CD4-positive, alpha-beta T cell treated with Interleukin-12 subunit alpha and Interleukin-12 subunit beta, for 1 hour (primary cell): ENCODE measurements around the gene IFNG.
"Not testable (repeated sequence)": the region's sequence is repeated elsewhere in the genome, so short reads cannot be mapped to it uniquely, and the experiment has no call there.

Experiments
- DNase-seq: peaks from one replicate; pipeline ENCODE4 v3.0.0-alpha.2; 2020

The IFNG gene

DNA sequence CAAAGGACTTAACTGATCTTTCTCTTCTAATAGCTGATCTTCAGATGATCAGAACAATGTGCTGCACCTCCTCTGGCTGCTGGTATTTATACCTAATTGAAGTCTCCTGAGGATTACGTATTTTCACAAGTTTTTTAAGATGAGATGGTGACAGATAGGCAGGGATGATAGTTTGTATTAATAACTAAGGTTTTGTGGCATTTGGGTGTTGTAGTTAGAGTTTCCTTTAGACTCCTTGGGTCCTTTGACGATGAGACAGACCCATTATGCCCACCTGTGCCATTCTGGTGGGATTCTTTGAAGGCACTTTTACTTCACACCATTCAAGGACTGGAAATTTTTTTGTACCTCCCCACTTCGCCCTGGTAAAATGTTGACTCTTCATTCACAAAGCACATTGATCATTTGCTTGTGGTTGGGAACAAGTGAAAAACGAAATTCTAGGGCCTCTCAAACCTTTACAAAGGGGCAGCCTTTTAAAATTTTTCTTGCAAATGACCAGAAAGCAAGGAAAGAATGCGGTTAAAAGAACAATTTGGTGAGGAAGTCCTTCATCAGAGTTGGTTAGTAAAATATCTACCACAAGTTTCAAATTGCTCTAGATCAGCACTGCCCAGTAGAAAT lies at the start of gene IFNG:
Gene IFNG, minus strand, starts transcription at position 60 of the 624 bp plus-strand sequence. CDS start 125 bp downstream, outside the sequence.
- peak; percentile 77 for DNase-seq

DNA sequence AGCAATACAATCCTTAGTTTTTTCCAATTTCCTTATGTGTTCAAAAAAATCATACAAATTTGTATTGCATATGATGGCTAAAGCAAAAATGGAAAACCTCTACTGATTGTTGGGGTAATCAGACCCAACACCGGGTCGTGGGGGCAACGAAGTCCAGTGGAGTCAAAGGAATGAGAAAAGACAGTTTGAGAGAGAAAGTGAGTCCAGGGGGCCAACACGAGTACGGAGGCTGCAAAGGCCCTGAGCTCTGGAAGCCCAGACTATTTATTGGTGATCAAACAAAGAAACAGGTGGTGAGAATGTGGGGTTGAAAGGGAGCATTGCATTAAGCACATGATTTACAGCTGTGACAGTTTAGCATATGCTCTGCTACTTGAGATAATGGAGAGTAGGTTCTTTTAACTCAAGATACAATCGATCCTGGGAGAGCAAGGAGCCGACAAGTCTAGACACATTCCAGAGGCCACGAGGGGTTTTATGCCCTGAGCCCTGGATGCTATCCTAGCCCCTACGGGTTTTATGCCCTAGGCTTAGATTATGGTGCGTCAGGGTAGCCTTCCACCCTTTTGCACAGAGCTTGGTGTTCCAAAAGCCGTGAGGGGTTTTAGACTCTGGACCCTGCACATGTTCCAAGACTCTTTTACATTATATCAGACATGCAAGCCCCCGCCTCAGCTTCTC lies 49.6 kb upstream of the IFNG start:
- DNase-seq, result not testable (repeated sequence)

DNA sequence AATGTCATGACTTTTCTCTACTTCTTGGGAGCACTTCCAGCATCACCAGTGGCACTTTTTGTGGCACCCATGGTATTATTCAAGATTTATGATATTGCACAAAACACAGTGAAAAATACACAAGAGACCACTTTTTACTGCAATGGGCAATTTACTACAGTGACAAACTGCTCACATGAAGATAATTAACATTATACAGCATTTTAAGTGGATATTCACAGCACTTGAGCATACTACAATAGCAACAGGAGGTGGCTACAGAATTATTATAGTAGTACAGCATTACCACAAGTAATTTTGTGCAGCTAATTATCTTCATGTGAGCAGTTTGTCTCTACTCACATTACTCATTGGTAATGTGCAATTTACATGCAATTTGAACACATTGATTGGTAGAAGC lies 47.7 kb upstream of the IFNG start:
- DNase-seq, result no peak

DNA sequence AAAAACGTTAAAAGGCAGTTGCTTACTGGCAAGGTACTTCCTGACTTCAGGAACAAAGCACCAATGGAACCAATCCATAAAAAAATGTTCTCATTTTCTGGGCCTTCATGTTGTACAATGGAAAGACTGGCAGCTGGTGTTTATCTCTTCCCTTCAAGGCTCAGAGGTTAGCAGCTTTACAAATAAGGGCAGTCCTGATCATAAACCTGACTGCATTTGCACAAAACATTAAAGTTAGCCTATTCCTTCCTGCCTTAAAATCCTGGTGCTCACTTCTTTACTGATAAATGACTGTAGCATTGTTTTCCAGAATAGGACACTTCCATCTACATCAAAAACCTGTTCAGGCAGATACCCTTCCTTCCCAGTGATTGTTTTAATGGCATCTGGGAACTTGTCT lies 46.9 kb upstream of the IFNG start:
- DNase-seq, result no peak

DNA sequence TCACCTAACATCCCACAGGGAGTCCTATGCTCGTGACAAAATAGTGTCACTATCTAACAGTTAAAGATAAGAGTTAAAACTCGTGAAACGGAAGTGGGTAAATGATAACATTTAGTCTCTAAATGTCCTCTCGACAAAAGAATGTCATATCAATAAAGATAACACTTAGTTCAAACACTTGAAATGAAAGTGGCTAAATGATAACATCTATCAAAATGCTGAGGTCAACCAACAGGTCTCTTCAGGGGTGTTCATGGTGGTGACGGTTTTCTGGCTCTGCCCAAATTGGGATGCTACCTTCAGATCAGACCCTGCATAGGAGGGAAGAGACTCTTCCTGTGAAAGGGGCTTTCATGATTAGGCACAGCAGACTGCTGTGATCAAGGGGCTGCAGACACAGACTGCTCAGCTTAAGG lies 43.9 kb upstream of the IFNG start:
- DNase-seq, result peak; percentile 16

DNA sequence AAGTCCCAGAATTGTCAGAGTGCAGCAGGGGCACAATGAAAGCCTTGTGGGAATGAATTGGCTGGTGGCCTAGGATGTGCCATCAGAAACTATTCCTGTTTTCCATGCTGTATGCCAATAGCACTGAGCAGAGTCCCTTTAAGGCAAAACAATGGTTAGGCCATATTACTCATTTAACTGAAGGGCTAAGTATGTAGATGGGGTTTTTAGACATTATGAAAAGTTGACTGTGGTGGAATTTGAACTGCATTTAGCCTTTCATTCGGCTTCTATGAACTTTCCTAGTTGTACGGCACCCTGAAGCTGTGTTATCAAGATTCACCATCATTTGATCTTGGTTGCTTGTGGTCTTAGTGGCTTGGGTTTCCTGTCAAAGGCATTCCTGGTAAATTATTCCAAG lies 41.3 kb upstream of the IFNG start:
- DNase-seq, result no peak

DNA sequence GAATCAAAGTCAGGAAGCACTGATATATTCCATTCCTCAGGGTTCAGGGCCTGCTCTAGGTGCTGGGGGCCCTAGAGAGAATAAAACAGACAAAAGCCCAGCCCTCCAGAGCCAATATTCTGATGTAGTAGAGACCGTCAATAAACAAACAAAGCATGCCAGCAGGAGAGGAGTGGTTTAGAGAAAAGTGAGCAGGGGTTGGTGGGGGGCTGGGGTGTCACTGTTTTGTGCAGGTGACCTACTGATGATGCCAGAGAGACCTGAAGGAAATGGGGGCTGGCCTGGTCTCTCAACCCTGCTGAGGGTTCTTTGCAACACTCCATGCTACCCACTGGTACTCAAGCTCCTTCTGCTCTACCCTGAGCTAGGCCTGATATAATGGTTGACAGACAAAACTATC lies 39.6 kb upstream of the IFNG start:
- no peak for DNase-seq

DNA sequence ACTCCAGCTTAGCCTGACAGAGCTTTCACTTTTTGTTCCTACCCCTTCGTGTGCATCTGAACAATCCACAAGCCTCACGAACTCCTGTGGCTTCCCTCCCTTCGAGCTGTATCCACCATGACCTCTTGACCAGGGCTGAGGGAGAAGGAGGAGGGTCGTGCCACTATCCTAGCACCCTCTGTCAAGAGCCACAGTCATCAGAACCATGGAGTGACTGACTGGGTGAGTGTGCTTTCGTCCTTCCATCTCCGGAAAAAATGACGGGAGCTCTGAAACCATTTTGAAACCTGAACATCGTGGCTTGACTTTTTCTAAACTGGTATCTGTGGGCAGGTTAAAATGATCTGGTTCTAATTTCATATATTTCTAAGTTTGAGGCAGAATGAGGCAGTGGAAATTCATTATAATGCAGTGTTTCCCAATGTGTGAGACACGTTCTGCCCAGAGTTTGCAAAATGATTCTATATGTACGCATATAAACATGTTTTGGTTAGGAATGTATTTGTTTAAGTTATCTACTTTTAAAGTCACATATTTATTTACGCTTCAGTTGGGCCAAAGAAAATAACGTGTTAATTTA lies 39.1 kb upstream of the IFNG start:
- DNase-seq, result no peak

DNA sequence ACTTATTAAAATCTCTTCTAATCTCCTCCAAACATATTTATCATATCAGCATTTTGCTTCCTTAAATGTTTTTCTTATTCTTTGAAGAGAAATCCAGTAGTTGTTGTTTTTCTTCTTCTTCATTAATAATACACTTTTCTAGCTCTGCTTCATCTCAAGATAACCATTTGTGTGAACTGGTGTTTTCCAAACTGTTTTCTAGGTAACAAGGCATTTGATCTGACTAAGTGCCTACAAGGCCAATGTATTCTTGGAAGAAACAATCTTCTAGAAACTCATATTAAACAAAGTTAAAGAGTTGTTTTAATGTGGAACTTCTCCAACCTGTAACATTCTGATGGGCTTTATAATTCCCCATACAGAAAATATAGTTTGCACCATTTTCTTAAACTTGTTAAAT lies 30.8 kb upstream of the IFNG start:
- DNase-seq, result no peak

DNA sequence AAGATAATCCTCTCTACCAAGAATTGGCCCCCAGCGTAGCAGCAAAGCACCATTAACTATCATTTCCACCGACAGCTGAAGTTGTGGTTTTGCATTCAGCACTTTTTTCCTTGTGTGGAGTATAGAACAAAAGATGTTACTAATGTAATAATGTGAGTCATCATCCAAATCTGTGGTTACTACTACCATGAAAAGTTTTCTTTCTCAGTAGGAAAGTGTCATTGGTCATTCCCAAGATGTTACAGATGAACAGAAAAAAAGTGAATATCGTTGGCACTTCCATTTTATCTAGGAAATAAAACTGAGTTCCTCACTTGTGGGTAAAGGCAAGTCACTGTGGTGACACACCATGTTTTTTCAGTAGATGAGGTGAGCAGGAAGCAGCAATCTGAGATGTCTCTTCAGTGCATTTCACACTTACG lies 30.3 kb upstream of the IFNG start:
- DNase-seq, result peak; percentile 53

DNA sequence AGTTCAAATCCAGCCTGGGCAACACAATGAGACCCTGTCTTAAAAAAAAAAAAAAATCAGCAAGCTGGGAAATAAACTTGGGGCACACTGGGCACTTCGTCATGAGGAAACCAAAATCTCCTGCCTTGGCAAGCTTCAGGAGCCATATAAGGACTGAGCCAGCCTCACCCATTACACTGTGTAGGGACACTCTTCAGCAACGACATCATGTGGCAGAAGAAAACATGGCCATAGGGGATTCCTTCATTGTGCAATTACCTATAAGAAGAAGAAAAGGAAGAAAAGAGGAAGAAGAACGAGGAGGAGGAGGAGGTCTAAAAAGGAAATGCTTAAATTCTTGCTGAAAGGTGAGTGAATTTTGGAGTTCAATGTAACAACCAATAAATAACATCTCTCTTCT lies 26.1 kb upstream of the IFNG start:
- DNase-seq, result no peak

DNA sequence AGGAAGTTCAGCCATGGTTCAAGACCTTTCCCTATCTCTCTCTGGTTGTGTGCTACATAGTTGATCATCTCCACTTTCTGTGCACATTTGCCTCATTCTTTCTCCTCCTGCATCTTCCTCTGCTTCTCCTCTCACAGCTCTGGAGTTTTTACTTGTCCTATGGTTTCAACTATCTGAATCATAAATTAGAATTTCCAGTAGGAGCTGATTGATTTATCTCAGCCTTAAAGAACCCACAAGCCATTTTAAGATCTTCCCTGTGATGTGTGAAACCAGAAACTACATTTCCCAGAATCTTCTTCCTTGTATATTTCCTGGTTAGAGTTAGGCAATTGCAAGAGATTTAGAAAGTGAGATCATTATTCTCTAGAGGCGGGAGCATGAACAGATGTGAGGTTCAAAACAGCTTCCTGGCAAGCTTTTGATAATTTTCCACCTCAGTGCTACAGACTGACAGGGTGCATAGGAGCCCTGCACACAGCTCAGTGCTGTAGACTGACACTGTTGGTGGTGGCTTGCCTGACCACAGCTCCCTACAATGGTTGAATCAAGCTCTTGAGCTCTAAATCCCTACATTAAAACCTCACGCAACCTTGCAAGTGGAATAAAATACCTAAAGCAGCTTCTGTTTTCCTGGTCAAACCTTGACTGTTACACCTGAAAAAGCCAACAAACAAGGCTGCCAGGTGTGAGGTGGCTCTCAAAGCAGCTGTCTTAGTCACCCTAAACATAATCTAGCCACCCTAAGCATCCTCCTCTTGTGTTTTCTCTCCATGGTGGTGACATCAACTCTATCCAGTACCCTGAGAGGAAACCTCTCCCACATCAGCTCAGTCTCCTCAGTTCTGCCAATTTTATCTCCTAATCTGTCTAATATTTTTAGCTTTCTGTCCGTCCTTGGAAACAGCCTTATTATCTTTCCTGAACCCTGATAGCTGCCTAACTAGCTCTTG lies 21.5 kb upstream of the IFNG start:
- peak; percentile 62 for DNase-seq

DNA sequence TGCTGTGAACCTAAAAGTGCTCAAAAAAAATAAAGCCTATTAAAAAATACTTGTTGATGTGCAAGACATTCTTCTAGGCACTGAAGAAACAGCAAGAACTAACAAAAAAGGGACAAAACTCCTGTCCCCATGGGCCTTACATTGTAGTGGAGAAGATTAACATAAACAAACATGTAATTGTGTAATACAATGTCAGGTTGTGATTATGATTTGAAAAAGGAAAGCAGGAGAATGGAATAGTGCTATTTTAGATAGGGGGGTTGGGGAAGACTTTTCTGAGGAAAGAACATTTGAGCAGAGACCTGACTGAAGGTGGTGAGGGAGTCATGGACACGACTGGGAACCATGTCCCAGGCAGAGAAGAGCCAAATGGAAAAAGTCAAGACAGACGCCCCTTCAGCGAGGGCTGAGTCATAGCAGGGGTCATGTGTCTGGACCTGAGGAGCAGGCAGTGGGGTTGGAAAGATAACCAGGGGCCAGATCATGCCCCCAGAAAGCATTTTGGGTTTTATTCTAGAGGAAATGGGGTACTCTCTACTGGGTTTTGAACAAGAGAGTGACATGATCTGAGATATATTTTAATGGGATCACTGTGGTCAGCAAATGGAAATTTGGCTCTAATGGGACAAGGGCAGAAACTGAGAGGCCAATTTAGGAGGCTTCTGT lies 19.4 kb upstream of the IFNG start:
- DNase-seq, result no peak

DNA sequence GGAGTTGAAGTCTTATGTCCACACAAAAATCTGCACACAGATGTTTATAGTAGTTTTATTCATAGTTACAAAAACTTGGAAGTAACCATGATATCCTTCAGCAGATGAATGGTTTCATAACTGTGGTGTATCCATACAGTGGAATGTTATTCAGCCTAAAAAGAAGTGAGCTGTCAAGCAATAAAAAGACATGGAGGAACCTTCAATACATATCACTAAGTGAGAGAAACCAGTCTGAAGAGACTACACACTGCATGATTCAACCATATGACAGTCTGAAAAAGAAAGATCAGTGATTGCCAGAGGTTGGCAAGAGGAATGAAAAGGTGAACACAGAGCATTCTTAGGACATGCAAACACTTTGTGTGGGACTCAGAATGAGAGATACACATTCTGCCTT lies 18.6 kb upstream of the IFNG start:
- no peak for DNase-seq

DNA sequence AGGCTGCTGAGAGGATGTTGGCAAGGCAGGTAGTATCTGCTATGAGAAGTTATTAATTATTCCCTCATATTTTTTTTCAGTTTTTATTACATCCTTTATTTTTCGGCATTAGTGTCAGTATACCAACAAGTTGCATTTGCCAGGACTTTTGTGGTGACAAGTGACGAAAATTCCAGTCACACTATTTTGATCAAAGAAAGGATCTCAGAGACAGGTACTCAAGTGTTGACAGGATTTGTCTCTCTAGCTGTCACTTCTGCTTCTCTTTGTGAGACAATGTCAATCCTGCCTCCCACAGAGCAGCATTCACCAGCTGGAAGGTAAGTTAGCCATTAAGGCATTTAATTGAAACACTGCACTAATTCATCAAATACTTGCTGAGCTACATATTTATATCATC lies 18.0 kb upstream of the IFNG start:
- no peak for DNase-seq

DNA sequence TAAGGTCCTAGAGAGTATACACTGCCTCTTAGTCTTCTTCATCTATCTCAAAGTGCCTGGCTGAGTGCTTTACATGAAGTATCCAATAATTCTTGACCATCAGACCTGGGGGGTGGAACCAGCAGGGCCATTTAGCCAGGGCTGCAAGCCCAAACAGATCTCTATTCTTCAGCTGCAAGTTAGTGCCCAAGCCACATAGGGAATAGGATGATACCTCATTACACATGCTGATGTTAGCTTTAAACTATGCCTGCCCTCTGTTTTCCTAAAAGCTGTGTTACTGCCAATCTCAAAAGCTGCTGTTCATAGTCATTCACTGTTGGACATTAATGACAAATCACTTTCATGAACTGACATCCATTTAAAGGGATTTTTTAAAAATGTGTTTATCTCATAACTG lies 16.7 kb upstream of the IFNG start:
- no peak for DNase-seq

DNA sequence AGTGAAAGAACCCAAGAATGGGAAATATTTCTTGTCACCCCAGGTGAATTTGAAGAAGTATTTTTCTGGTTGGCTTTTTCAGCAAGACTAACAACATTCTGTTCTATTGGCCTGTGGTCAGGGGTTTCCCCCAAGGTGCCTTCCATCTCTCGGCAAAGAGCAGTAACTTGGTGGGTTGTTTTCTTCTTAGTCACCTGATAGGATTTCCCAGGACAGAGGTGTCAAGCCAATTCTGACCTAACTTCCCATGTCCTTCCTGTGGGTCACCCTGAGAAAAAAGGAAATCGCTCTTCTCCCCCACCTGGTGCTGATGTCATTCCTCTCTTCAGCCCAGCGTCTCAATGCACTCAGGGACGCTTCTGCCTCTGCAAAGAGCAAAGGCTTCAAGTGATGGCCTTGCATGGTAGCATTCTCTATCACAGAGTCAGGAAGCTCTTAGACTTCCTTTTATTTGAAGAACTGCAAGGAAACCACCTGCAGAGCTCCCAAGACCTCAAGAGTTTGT lies 16.1 kb upstream of the IFNG start:
- peak; percentile 82 for DNase-seq

DNA sequence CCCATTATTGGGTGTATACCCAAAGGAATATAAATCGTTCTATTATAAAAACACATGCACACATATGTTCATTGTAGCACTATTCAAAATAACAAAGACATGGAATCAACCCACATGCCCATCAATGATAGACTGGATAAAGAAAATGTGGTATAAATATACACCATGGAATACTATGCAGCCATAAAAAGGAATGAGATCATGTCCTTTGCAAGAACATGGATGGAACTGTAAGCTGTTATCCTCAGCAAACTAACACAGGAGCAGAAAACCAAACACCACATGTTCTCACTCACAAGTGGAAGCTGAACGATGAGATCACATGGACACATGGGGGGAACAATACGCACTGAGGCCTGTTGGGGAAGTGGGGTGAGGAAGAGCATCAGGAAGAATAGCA lies 15.2 kb upstream of the IFNG start:
- DNase-seq, result not testable (repeated sequence)

DNA sequence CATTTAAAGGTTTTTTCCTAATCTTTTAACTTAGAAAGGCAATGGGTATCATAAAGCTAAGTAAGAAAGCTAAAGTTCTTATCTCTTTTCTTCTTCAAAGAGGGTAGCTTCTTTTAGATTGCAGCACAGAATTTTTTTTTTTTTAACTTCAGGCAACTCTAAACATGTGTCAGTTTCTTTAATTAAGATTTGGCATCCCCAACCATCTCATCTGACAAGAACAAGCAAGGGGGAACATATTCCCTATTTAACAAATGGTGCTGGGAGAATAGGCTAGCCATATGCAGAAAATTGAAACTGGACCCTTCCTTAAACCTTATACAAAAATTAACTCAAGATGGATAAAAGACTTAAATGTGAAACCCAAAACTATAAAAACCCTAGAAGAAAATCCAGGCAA lies 14.3 kb upstream of the IFNG start:
- DNase-seq, result no peak

DNA sequence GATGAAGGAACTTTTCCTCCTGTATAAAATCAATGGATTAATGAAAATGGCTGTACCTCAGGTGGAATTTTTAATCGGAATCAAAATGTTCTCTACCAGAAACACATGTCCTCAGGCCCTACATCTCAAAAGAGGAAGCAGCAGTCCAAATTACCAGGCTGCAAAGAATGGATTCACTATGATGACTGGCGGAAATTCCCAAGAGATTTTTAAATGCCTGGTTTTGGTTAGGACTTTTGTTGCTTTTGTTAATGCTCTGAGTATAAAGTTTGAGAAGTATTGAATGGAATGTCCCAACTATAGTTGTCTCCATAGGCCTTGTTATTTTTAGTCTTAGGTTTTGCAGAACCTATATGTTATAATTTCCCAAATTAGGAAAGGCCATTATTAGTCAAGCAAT lies 11.2 kb upstream of the IFNG start:
- no peak for DNase-seq

DNA sequence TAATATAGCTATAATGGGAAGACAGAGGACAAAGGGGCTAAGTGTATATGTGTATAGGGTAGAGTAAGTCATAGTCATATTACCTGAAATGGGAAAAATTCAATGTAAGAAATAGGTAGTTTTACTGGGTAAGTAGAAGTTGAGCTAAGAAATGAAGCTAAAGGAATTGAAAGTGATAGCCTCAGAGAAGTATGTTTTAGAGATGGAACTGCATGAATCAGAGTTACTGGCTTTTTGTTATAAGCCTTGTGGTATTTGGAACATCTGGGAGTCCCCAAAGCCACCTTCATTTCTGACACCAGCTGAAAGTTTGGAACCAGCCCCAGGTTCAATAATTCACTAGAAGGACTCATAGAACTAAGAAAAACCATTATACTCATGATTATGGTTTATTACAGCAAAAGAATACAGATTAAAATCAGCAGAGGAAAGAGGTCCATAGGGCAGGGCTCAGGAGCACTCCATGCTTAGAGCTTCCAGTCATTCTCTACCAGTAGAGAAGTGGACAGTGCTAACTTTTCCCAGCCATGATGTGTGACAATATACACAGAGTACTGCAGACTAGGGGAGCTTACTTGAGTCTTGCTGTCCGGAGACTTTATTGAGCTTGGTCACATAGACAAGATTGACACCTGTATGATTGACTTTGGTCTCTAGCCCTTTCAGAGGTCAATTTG lies 9.8 kb upstream of the IFNG start:
- no peak for DNase-seq

DNA sequence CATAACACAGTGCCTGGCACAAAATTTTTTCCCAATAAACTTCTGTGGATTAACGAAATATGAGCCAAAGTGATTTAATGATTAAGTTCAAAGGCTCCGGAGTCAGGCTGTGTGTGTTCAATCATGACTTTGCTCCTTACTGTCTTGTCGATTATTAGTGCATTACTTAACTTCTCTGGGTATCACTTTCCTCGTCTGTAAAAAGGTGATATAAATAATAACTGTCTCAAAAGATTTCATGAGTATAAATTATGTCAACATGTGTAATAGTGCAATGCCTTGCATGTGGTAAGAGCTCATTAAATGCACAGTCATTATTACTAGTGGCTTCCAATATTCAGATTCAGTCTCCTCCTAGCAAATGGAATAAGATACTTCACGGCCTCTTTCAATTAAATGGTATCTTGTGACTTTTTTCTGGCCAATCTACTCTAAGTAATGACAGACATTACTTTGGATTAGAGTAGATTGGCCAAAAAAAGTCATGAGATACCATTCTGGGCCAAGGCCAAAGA lies 6.8 kb upstream of the IFNG start:
- no peak for DNase-seq
